Ecto neural progenitor cell (in vitro differentiated cells): Measurements from ENCODE around the gene OLIG2.

Experiments used
- DNase-seq: peaks from one replicate; pipeline ENCODE4 v3.0.0-alpha.2; 2018; ENCODE audit warnings: low spot score

OLIG2 gene

GRCh38 chr21:33019885-33020557 is 5.7 kb upstream of the OLIG2 start:
- peak; percentile 61 for DNase-seq

GRCh38 chr21:33020558-33021100 is 5.1 kb upstream of the OLIG2 start:
- no peak for DNase-seq

- peak; percentile 38 for DNase-seq
Measured at GRCh38 chr21:33021150-33021549, 4.6 kb upstream of the OLIG2 start.

- DNase-seq, result peak; percentile 39
Measured at GRCh38 chr21:33021667-33022066, 4.1 kb upstream of the OLIG2 start.

GRCh38 chr21:33022489-33022827 is 3.3 kb upstream of the OLIG2 start:
- DNase-seq, result peak; percentile 51

DNA sequence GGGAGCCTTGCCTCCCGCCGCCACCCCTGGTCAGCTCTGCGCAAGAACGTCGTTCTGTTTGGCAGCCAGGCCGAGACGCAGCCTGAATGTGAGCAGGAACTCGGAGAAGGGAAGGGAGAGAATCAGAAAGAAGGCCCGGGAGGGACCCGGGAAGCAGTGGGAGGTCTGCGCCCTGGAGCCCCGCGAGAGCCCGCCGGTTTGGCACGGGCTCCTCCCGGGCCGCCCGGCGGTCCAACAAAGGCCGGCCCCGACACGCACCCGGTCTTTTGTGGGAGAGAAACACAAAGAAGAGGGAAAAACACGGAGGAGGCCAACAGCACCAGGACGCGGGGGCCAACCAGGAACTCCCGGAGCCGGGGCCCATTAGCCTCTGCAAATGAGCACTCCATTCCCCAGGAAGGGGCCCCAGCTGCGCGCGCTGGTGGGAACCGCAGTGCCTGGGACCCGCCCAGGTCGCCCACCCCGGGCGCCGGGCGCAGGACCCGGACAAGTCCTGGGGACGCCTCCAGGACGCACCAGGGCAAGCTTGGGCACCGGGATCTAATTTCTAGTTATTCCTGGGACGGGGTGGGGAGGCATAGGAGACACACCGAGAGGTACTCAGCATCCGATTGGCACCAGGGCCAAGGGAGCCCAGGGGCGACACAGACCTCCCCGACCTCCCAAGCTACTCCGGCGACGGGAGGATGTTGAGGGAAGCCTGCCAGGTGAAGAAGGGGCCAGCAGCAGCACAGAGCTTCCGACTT is 2.7 kb upstream of the OLIG2 start:
- DNase-seq, result peak; percentile 55

DNA sequence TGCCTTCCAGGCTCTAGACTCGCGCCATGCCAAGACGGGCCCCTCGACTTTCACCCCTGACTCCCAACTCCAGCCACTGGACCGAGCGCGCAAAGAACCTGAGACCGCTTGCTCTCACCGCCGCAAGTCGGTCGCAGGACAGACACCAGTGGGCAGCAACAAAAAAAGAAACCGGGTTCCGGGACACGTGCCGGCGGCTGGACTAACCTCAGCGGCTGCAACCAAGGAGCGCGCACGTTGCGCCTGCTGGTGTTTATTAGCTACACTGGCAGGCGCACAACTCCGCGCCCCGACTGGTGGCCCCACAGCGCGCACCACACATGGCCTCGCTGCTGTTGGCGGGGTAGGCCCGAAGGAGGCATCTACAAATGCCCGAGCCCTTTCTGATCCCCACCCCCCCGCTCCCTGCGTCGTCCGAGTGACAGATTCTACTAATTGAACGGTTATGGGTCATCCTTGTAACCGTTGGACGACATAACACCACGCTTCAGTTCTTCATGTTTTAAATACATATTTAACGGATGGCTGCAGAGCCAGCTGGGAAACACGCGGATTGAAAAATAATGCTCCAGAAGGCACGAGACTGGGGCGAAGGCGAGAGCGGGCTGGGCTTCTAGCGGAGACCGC is 2.0 kb upstream of the OLIG2 start:
- DNase-seq, result peak; percentile 66

GRCh38 chr21:33024201-33025103 is 1.3 kb upstream of the OLIG2 start:
- no peak for DNase-seq

GRCh38 chr21:33025106-33025488 is 638 bp upstream of the OLIG2 start:
- DNase-seq, result peak; percentile 74

DNA sequence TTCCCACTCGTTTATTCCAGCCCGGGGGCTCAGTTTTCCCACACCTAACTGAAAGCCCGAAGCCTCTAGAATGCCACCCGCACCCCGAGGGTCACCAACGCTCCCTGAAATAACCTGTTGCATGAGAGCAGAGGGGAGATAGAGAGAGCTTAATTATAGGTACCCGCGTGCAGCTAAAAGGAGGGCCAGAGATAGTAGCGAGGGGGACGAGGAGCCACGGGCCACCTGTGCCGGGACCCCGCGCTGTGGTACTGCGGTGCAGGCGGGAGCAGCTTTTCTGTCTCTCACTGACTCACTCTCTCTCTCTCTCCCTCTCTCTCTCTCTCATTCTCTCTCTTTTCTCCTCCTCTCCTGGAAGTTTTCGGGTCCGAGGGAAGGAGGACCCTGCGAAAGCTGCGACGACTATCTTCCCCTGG is 716 bp downstream of the OLIG2 start:
- no peak for DNase-seq

DNA sequence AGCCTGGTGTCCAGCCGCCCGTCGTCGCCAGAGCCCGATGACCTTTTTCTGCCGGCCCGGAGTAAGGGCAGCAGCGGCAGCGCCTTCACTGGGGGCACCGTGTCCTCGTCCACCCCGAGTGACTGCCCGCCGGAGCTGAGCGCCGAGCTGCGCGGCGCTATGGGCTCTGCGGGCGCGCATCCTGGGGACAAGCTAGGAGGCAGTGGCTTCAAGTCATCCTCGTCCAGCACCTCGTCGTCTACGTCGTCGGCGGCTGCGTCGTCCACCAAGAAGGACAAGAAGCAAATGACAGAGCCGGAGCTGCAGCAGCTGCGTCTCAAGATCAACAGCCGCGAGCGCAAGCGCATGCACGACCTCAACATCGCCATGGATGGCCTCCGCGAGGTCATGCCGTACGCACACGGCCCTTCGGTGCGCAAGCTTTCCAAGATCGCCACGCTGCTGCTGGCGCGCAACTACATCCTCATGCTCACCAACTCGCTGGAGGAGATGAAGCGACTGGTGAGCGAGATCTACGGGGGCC is 1.2 kb downstream of the OLIG2 start:
- DNase-seq, result no peak

- DNase-seq, result no peak
Measured at GRCh38 chr21:33027401-33028286, 1.9 kb downstream of the OLIG2 start.

DNA sequence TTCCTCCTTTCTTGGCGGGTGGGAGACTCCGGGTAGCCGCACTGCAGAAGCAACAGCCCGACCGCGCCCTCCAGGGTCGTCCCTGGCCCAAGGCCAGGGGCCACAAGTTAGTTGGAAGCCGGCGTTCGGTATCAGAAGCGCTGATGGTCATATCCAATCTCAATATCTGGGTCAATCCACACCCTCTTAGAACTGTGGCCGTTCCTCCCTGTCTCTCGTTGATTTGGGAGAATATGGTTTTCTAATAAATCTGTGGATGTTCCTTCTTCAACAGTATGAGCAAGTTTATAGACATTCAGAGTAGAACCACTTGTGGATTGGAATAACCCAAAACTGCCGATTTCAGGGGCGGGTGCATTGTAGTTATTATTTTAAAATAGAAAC is 2.5 kb downstream of the OLIG2 start:
- no peak for DNase-seq

DNA sequence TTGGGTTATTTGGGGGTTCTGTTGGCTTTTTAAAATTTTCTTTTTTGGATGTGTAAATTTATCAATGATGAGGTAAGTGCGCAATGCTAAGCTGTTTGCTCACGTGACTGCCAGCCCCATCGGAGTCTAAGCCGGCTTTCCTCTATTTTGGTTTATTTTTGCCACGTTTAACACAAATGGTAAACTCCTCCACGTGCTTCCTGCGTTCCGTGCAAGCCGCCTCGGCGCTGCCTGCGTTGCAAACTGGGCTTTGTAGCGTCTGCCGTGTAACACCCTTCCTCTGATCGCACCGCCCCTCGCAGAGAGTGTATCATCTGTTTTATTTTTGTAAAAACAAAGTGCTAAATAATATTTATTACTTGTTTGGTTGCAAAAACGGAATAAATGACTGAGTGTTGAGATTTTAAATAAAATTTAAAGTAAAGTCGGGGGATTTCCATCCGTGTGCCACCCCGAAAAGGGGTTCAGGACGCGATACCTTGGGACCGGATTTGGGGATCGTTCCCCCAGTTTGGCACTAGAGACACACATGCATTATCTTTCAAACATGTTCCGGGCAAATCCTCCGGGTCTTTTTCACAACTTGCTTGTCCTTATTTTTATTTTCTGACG is 3.1 kb downstream of the OLIG2 start:
- no peak for DNase-seq

DNA sequence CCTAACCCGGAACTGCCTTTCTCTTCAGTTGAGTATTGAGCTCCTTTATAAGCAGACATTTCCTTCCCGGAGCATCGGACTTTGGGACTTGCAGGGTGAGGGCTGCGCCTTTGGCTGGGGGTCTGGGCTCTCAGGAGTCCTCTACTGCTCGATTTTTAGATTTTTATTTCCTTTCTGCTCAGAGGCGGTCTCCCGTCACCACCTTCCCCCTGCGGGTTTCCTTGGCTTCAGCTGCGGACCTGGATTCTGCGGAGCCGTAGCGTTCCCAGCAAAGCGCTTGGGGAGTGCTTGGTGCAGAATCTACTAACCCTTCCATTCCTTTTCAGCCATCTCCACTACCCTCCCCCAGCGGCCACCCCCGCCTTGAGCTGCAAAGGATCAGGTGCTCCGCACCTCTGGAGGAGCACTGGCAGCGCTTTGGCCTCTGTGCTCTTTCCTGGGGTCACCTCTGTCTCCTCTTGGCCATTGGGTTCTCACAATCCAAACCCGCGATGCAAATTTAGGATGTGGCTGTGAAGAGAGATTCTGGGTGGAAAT is 3.7 kb downstream of the OLIG2 start:
- DNase-seq, result no peak

DNA sequence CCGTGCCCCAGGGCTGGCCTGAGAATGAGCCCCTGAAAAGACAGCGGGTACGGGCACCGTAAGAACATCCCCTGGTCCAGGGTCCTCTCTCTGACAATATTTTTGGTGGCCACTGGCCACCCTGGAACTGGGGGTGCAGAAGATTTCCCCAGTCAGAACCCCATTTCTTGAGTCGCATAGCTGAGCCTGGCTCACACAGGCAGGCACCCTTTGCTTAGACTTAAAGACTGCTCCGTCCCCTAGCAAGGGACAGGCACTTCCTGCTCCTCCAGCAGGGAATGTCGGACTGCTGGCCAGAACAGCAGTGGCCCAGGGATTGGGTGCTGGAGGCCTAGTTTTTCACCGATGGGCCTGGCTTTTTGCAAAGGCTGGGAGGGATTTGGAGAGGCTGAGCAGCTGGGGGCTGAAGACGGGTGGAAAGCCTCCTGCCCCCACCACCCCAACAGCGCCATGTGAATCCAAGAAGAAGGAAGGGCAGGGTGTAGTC is 4.3 kb downstream of the OLIG2 start:
- no peak for DNase-seq

GRCh38 chr21:33030633-33031032 is 4.9 kb downstream of the OLIG2 start:
- DNase-seq, result no peak

DNA sequence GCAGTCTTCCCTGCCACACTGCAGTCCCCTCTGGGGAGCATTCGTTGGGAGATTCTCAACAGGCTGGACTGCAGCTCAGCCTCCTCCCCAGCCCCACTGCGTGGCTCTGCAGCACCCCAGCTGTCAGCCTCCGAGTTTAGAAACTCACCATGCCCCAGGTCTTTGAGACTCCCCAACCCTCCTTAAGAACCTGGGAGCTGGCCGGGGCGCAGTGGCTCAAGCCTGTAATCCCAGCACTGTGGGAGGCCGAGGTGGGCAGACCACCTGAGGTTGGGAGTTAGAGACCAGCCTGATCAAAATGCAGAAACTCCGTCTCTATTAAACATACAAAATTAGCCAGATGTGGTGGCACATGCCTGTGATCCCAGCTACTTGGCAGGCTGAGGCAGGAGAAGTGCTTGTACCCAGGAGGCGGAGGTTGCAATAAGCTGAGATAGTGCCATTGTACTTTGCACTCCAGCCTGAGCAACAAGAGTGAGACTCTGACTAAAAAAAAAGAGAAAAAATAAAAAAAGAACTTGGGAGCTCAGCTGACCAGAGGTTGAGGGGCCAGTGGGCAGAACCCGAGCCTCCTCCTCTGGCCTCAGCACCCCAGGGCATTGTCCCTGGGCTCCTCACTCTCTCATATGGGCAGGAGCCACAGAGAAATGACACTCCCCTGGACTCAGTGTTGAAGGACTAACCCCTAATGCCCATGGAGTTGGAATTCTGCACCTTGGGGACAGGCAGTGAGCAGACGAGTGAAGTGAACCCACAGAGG is 5.6 kb downstream of the OLIG2 start:
- DNase-seq, result no peak

DNA sequence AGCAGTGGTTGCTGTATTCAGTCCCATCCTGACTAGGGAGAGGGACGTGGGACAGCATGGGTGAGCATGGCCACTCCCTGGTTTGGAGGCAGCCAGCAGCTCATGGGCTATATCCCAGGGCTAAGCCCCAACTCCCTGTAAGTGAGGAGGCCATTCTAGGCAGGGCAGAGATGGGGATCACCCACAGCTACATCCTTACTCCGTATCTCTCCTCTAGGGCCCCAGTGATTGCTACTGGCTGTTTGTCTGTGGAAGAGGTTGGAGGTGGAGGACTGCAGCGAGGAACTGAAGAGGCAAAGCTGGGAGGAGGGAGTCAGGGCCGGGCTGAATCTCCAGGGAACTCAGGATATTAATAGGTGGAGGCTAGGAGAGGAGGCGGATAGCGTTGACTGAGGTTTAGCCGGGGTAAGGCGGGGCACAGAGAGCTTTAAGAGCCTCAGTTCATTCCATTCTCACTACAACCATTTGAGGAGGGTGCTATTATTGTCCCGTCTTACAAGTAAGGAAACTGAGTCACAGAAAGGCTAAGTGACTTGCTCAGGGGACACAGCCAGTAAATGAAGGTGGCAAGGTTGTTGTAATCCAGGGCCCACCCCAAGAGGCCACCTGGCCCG is 6.8 kb downstream of the OLIG2 start:
- no peak for DNase-seq
